CD8-positive, alpha-beta memory T cell (primary cell): ENCODE results near the gene CHD8. TPM values are rescaled to one million over a fixed set of nuclear protein-coding genes. Genes with fewer than 3 reads are reported as not detected.
"Not testable (repeated sequence)": the region's sequence is repeated elsewhere in the genome, so short reads cannot be mapped to it uniquely, and the experiment has no call there.

Experiments
- CTCF ChIA-PET: fragments of 350-600 bp; sonication (Branson Sonifier 250); formaldehyde crosslinking; loops from one replicate; lab custom pipeline; 2021; ENCODE audit warnings: antibody characterized with exemption; lab: Charles Lee
- POLR2A ChIA-PET: fragments of 350-600 bp; sonication (Branson Sonifier 250); formaldehyde crosslinking; loops from one replicate; lab custom pipeline; 2021; ENCODE audit warnings: antibody characterized with exemption; lab: Charles Lee
- DNase-seq, 5 donors: peaks; one replicate each; pipeline versions ENCODE4 v3.0.0 to v3.0.0-alpha.2; 2020 to 2022; ENCODE audit warnings: mixed read lengths in 1 of 5
- H3K27ac ChIP-seq: one replicate; pipeline ENCODE4 v1.7.0; 2013; ENCODE audit warnings: low read depth, mild to moderate bottlenecking, low read length, moderate library complexity
- H3K27me3 ChIP-seq: 2 replicates; pipeline ENCODE4 v1.7.0; 2013; ENCODE audit warnings: low read length, mild to moderate bottlenecking; ENCODE audit not compliant: insufficient read depth, poor library complexity, severe bottlenecking
- H3K36me3 ChIP-seq: 2 replicates; pipeline ENCODE4 v1.7.0; 2013; ENCODE audit warnings: mild to moderate bottlenecking, low read length, moderate library complexity; ENCODE audit not compliant: insufficient read depth
- H3K4me1 ChIP-seq: 2 replicates; pipeline ENCODE4 v1.7.0; 2013; ENCODE audit warnings: mild to moderate bottlenecking, low read length, moderate library complexity; ENCODE audit not compliant: insufficient read depth
- H3K4me3 ChIP-seq: 2 replicates; pipeline ENCODE4 v1.7.0; 2013; ENCODE audit warnings: mild to moderate bottlenecking, low read length
- H3K9me3 ChIP-seq: 2 replicates; pipeline ENCODE4 v1.7.0; 2013; ENCODE audit warnings: mild to moderate bottlenecking, low read length
- H3K27ac Mint-ChIP-seq, 8 donors: one replicate each; pipeline ENCODE4 v1.8.0; 2020 to 2021; ENCODE audit warnings: mixed read lengths in 8 of 8, mild to moderate bottlenecking in 6 of 8, inconsistent platforms in 3 of 8, moderate library complexity in 3 of 8
- H3K27me3 Mint-ChIP-seq, 2 donors: one replicate each; pipeline ENCODE4 v1.8.0; 2020 to 2021; ENCODE audit warnings: mixed read lengths in 2 of 2, mild to moderate bottlenecking in 1 of 2, moderate library complexity in 1 of 2
- H3K36me3 Mint-ChIP-seq, 3 donors: one replicate each; pipeline ENCODE4 v1.8.0; 2020 to 2021; ENCODE audit warnings: mixed read lengths in 3 of 3, inconsistent platforms in 1 of 3, mild to moderate bottlenecking in 1 of 3
- H3K4me1 Mint-ChIP-seq, 3 donors: one replicate each; pipeline ENCODE4 v1.8.0; 2020 to 2021; ENCODE audit warnings: mixed read lengths in 3 of 3, inconsistent platforms in 1 of 3, mild to moderate bottlenecking in 1 of 3
- H3K4me3 Mint-ChIP-seq, 7 donors: one replicate each; pipeline ENCODE4 v1.8.0; 2020 to 2021; ENCODE audit warnings: mixed read lengths in 7 of 7, mild to moderate bottlenecking in 6 of 7, moderate library complexity in 4 of 7, inconsistent platforms in 2 of 7
- H3K9me3 Mint-ChIP-seq, 5 donors: one replicate each; pipeline ENCODE4 v1.8.0; 2020 to 2022; ENCODE audit warnings: mixed read lengths in 5 of 5, mild to moderate bottlenecking in 3 of 5, moderate library complexity in 2 of 5, inconsistent platforms in 1 of 5
- polyA plus RNA-seq: library from polyadenylated mRNA; unstranded; fragments of 300-500 nt; fragmentation: Illumina TruSeq; gene quantifications from one replicate; pipeline ENCODE4 v1.2.3, GENCODE V29; 2021
- total RNA-seq, 2 experiments: library from RNA; stranded (reverse); gene quantifications; one replicate each; pipeline ENCODE4 v1.2.3, GENCODE V29; 2021

The CHD8 gene
- total and polyA plus RNA-seq, 3 experiments from 2014 or later, result 33.6 to 96.1 (median 90.0) TPM

DNA sequence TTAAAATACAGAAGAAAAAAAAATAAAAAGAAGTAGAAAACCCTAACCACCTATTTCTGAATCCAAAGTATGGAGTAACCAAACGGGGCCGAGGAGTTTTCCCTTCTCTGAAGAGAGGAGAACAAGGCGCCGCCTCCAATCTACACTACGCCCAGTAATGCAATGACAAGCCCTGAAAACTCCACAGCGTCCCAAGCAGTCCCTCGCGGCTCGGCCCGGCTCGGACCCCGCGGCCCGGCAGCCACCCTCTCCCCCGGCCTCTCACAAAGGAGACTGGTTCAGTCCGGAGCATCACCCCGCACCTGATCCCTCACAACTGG, 371 bp downstream of the CHD8 start:
- H3K27me3 ChIP-seq, result no peaks in the 10 kb centered on the region
- peak overlapping the region; percentile 93 for H3K27ac ChIP-seq
- H3K4me1 ChIP-seq, result peaks cover 40% of the 10 kb centered on the region
- Mint-ChIP-seq H3K4me3 (peak overlapping the region; percentile 94 to 99 (median 97)), H3K27ac (peak overlapping the region; percentile 92 to 99 (median 98)), H3K9me3 (no peaks in the 10 kb centered on the region), H3K27me3 (no peaks in the 10 kb centered on the region), H3K36me3 (peaks cover 0 to 47% (median 7%) of the 10 kb centered on the region in 3 donors), H3K4me1 (peaks cover 36 to 48% (median 47%) of the 10 kb centered on the region in 3 donors)
- H3K9me3 ChIP-seq, result no peaks in the 10 kb centered on the region
- no peaks in the 10 kb centered on the region for H3K36me3 ChIP-seq
- ChIA-PET CTCF (interaction anchor here (0.5 to 3.5 kb wide), 15 partner anchors 9 to 494 kb away, joined by 3 to 50 read pairs (median 6); partner anchors contain the start of genes METTL3, SUPT16H and TOX4), POLR2A (interaction anchor here (0.8 to 2.7 kb wide), 7 partner anchors 11 to 73 kb away, joined by 3 to 47 read pairs (median 6); partner anchors contain the start of genes METTL3, RAB2B and TOX4)
- DNase-seq, result no peak
- H3K4me3 ChIP-seq, result peak overlapping the region; percentile 89

DNA sequence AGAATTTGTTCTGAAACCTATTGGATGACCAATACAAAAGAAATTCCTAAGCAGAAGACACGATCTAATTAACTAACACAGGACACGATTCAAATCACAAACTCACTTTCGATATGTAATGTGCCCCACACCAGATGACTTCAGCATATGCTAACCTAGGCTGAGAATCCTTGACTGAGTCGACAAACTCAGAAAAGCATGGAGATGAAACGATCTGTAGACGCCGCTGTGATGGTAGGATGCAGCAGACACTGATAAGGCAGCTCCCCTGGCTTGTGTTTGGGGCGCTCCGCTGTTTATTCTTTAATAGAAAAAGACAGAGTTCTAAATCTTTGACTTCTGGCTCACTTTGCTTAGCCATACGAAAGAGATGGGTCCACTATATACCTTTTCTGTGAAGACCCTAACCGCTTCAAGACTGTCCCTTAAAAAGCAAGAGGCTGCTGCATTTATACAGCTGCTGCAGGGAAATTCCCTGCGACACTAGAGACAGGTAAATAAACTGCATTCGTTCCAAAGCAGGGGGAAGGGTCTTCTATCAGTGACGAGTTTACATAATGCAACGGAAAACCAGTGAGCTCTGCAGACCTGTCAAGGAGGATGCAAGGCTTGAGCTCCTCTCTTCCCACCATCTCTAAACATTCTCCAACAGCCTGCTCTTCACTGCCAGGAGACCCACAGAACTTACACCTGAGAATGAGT, 929 bp downstream of the CHD8 start:
- peak overlapping the region; percentile 92 to 99 (median 98) for H3K27ac Mint-ChIP-seq
- Histone ChIP-seq H3K36me3 (no peaks in the 10 kb centered on the region), H3K27ac (peak overlapping the region; percentile 93), H3K27me3 (no peaks in the 10 kb centered on the region), H3K4me1 (peaks cover 45% of the 10 kb centered on the region), H3K9me3 (no peaks in the 10 kb centered on the region), H3K4me3 (peak overlapping the region; percentile 89)
- H3K9me3 Mint-ChIP-seq, result no peaks in the 10 kb centered on the region
- H3K27me3 Mint-ChIP-seq, result no peaks in the 10 kb centered on the region
- peak overlapping the region; percentile 94 to 99 (median 97) for H3K4me3 Mint-ChIP-seq
- H3K4me1 Mint-ChIP-seq, result peaks cover 41 to 54% (median 53%) of the 10 kb centered on the region in 3 donors
- peak in 1 of 5 donors; percentile 14 for DNase-seq
- ChIA-PET POLR2A (interaction anchor here (1.1 to 2.7 kb wide), 4 partner anchors 18 to 56 kb away, joined by 6 to 47 read pairs (median 20); partner anchors contain the start of genes METTL3, RAB2B and TOX4), CTCF (interaction anchor here (0.8 to 3.5 kb wide), 9 partner anchors 8 to 24 kb away, joined by 4 to 50 read pairs (median 9); partner anchors contain the start of gene TOX4)
- peaks cover 0 to 49% (median 5%) of the 10 kb centered on the region in 3 donors for H3K36me3 Mint-ChIP-seq

DNA sequence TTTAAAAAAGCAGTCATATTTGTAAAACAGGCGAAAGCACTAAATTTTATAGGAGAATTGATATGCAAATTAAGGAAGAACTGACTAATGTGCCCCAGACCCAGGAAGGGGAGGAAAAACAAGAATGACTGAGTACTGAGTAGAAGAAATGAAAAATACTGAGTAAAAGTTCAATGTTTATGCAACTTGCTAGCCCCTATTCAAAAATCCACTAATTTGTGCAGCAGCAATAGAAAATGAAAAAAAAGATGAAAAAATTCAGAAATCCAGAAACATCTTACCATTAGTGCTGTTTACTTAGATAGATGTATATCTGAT, 6.1 kb downstream of the CHD8 start:
- ChIA-PET CTCF (interaction anchor here (1.6 to 1.7 kb wide), 2 partner anchors 13 to 27 kb away, joined by 5 read pairs; partner anchors contain the start of genes RAB2B and TOX4), POLR2A (interaction anchor here (1.7 kb wide), 1 partner anchor 13 kb away, joined by 4 read pairs; no protein-coding TSS in a partner anchor)
- no peak overlapping the region for H3K4me3 ChIP-seq
- H3K4me1 ChIP-seq, result peaks cover 48% of the 10 kb centered on the region
- H3K27me3 ChIP-seq, result no peaks in the 10 kb centered on the region
- peaks cover 58 to 75% (median 74%) of the 10 kb centered on the region in 3 donors for H3K4me1 Mint-ChIP-seq
- no peaks in the 10 kb centered on the region for H3K36me3 ChIP-seq
- no peaks in the 10 kb centered on the region for H3K9me3 ChIP-seq
- no peaks in the 10 kb centered on the region for H3K9me3 Mint-ChIP-seq
- no peak overlapping the region for H3K27ac ChIP-seq
- peaks cover 0 to 44% (median 1%) of the 10 kb centered on the region in 3 donors for H3K36me3 Mint-ChIP-seq
- no peak for DNase-seq
- peak overlapping the region in 5 of 7 donors; percentile 5 to 28 (median 18) for H3K4me3 Mint-ChIP-seq
- H3K27ac Mint-ChIP-seq, result peak overlapping the region in 7 of 8 donors; percentile 3 to 80 (median 38)
- H3K27me3 Mint-ChIP-seq, result peaks cover 0 to 2% of the 10 kb centered on the region in 2 donors

DNA sequence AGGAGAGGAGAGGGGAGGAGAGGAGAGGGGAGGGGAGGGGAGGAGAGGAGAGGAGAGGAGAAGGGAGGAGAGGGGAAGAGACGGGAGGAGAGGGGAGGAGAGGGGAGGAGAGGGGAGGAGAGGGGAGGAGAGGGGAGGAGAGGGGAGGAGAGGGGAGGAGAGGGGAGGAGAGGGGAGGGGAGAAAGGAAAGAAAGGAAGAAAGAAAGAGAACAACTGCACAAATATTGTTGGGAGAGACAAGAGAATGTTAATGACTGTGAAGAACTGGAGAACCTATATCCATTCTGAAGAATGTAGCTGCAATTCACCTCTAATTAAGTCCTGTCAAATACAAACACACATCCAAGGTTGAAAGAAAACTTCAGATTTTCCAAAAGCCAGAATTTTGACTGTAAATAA, 13.3 kb downstream of the CHD8 start:
- H3K36me3 Mint-ChIP-seq, result peaks cover 0 to 22% (median 0%) of the 10 kb centered on the region in 3 donors
- CTCF ChIA-PET, result interaction anchor here (1.7 kb wide), 1 partner anchor 13 kb away, joined by 6 read pairs; the partner anchor contains the start of gene CHD8
- H3K4me1 ChIP-seq, result peaks cover 16% of the 10 kb centered on the region
- DNase-seq, H3K36me3 ChIP-seq, H3K27me3 Mint-ChIP-seq, H3K4me3 Mint-ChIP-seq, H3K27me3 ChIP-seq, H3K4me3 ChIP-seq, H3K27ac Mint-ChIP-seq, H3K27ac ChIP-seq, POLR2A ChIA-PET, H3K9me3 Mint-ChIP-seq, H3K9me3 ChIP-seq: not testable (repeated sequence)
- peaks cover 41 to 62% (median 55%) of the 10 kb centered on the region in 3 donors for H3K4me1 Mint-ChIP-seq

DNA sequence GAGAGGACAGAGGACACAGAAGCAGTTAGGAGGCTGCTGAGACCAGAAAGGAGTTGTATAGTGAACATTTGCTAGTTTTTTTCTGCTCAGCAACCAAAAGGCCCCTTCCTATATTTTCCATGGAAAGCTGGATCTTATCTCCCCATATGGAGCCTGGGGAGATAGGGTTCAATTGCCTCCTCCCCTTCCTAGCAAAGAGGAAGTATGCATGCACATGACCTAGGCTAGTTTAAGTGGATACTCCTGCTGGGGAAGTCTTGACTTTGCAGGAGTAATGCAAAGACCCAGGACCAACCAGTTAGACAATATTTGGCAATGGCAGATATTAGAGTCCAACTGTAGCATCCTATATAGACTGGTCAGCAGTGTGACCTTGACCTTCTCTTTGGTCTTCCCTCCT, 15.1 kb downstream of the CHD8 start:
- H3K4me1 ChIP-seq, result peaks cover 21% of the 10 kb centered on the region
- H3K4me3 Mint-ChIP-seq, result peak overlapping the region in 1 of 7 donors; percentile 32
- H3K27me3 ChIP-seq, result no peaks in the 10 kb centered on the region
- no peak overlapping the region for H3K4me3 ChIP-seq
- peak overlapping the region; percentile 15 for H3K27ac ChIP-seq
- no peaks in the 10 kb centered on the region for H3K9me3 Mint-ChIP-seq
- no peaks in the 10 kb centered on the region for H3K9me3 ChIP-seq
- peaks cover 45 to 66% (median 60%) of the 10 kb centered on the region in 3 donors for H3K4me1 Mint-ChIP-seq
- no peak for DNase-seq
- no peaks in the 10 kb centered on the region for H3K36me3 ChIP-seq
- H3K27me3 Mint-ChIP-seq, result no peaks in the 10 kb centered on the region
- peak overlapping the region in 5 of 8 donors; percentile 13 to 89 (median 35) for H3K27ac Mint-ChIP-seq
- ChIA-PET CTCF (interaction anchor here (1.4 kb wide), 1 partner anchor 15 kb away, joined by 9 read pairs; the partner anchor contains the start of gene CHD8), POLR2A (no interaction called here)
- peaks cover 0 to 20% (median 0%) of the 10 kb centered on the region in 3 donors for H3K36me3 Mint-ChIP-seq

DNA sequence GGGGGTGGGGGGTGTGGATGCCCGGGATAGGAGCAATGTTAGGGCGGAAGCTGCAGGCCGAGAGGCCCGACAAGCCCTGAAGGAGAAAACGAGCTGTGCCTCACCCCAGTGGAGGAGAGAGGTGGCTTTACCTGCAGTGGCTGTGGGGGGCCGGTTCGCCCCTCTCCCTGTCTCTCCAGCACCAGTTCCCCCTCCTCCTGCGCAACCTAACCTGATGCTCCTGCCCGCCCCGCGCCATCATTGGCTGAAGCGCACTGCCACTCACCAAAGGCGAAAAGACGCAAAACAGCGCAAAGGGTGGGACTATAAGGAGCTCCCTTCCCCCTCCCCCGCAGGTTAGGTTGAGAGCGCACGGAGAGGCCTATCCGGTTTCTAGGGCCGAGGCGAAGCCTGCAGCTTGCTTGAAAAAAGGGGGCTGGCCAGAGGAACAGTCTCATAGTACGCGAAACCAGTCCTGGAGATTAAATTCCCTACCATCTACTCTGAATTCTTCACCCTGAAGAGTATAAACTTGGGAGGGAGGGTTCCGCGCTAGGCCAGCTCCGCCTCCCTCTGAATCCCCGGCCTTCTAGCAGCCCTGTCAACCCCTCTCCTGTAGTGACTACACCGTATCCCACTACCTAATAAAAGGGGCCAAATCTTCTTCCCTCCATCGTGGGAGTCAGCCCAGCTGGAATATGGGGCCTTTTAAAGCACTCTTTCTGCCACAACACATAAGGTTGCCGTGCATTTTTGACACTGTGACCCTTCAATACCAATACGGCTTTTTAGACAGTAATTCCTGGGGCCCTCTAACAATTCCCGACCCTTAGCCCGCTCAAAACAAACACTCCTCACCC, 18.6 kb downstream of the CHD8 start:
- Mint-ChIP-seq H3K4me3 (peak overlapping the region; percentile 91 to 97 (median 95)), H3K27me3 (no peaks in the 10 kb centered on the region), H3K9me3 (no peaks in the 10 kb centered on the region), H3K36me3 (peaks cover 0 to 29% (median 2%) of the 10 kb centered on the region in 3 donors), H3K4me1 (peaks cover 61 to 81% (median 79%) of the 10 kb centered on the region in 3 donors), H3K27ac (peak overlapping the region; percentile 84 to 98 (median 95))
- ChIA-PET POLR2A (interaction anchor here (0.5 to 2.1 kb wide), 12 partner anchors 9 to 252 kb away, joined by 3 to 47 read pairs (median 6); partner anchors contain the start of genes CHD8, METTL3, RAB2B and SUPT16H), CTCF (interaction anchor here (0.8 to 3.8 kb wide), 9 partner anchors 9 to 61 kb away, joined by 3 to 50 read pairs (median 5); partner anchors contain the start of genes CHD8, RAB2B and TOX4)
- no peaks in the 10 kb centered on the region for H3K36me3 ChIP-seq
- peak overlapping the region; percentile 91 for H3K4me3 ChIP-seq
- H3K9me3 ChIP-seq, result no peaks in the 10 kb centered on the region
- peak overlapping the region; percentile 82 for H3K27ac ChIP-seq
- H3K4me1 ChIP-seq, result peaks cover 34% of the 10 kb centered on the region
- no peaks in the 10 kb centered on the region for H3K27me3 ChIP-seq
- peak; percentile 97 to 99 (median 98) for DNase-seq

DNA sequence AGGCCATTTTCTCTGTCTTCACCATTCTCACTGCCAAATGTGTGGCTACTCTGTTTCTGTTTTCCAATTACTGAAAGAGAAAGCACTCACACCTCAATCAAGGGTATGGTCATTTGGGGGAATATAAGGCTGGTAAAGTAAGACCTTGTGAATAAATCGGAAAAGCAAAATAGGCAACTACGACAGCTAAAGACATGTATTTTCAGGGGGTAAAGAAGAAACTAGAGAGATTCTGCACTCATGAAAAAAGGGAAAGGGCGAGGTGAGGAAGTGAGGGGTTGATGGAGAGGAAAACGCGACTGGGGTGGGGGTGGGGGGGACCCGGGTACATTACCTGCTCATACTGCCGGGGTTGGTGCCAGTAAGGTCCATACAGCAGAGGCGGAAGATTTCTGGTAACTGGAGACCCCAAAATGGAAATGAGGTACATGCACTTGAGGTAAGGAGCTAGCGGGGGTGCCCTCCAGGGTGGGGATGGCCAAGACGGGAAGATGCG, 19.3 kb downstream of the CHD8 start:
- no peak for DNase-seq
- no peaks in the 10 kb centered on the region for H3K36me3 ChIP-seq
- H3K27ac ChIP-seq, result peak overlapping the region; percentile 82
- H3K4me3 Mint-ChIP-seq, result peak overlapping the region; percentile 91 to 97 (median 95)
- no peaks in the 10 kb centered on the region for H3K27me3 ChIP-seq
- ChIA-PET CTCF (interaction anchor here (1.0 to 3.8 kb wide), 8 partner anchors 9 to 62 kb away, joined by 3 to 50 read pairs (median 5); partner anchors contain the start of genes CHD8, RAB2B and TOX4), POLR2A (interaction anchor here (0.6 to 2.1 kb wide), 9 partner anchors 10 to 846 kb away, joined by 3 to 47 read pairs (median 6); partner anchors contain the start of genes CHD8, METTL3, RAB2B and RNASE12)
- peaks cover 59 to 80% (median 75%) of the 10 kb centered on the region in 3 donors for H3K4me1 Mint-ChIP-seq
- peaks cover 34% of the 10 kb centered on the region for H3K4me1 ChIP-seq
- H3K4me3 ChIP-seq, result peak overlapping the region; percentile 91
- peak overlapping the region; percentile 84 to 98 (median 95) for H3K27ac Mint-ChIP-seq
- H3K27me3 Mint-ChIP-seq, result no peaks in the 10 kb centered on the region
- H3K9me3 ChIP-seq, result no peaks in the 10 kb centered on the region
- no peaks in the 10 kb centered on the region for H3K9me3 Mint-ChIP-seq
- peaks cover 0 to 30% (median 2%) of the 10 kb centered on the region in 3 donors for H3K36me3 Mint-ChIP-seq
